Measurements from ENCODE around the gene FAM240A. TPM values are rescaled to one million over a fixed set of nuclear protein-coding genes. Genes with fewer than 3 reads are reported as not detected.

Gene FAM240A
- total RNA-seq, 1 experiment from 2014 or later, result not detected

- BruUV-seq (replicated peaks), result no TSS peak
- Mint-ChIP-seq H3K4me3 (ENCODE audit: low read depth, unreplicated experiment) (no peak overlapping the region), H3K9me3 (ENCODE audit: low read depth, unreplicated experiment) (no peaks in the 10 kb centered on the region), H3K36me3 (ENCODE audit: insufficient read depth, unreplicated experiment) (no peaks in the 10 kb centered on the region), H3K27me3 (ENCODE audit: unreplicated experiment) (peaks cover 13% of the 10 kb centered on the region), H3K4me1 (ENCODE audit: low read depth, unreplicated experiment) (no peaks in the 10 kb centered on the region), H3K27ac (ENCODE audit: unreplicated experiment) (no peak overlapping the region)
- no peak for DNase-seq
- no peak for TF ChIP-seq CTCF (IDR thresholded peaks at IDR 0.05; ENCODE audit: unreplicated experiment)
- CTCF ChIA-PET, result no interaction called here
- intact Hi-C loops (cut with micrococcal nuclease; ENCODE audit: unreplicated experiment), result no loop called here
Measured at GRCh38 chr3:46603446-46604046, 8.8 kb upstream of the FAM240A start.

GRCh38 chr3:46604127-46604526 lies 8.2 kb upstream of the FAM240A start:
- TF ChIP-seq CTCF (IDR thresholded peaks at IDR 0.05; ENCODE audit: unreplicated experiment), result no peak
- BruUV-seq (replicated peaks), result no TSS peak
- intact Hi-C loops (cut with micrococcal nuclease; ENCODE audit: unreplicated experiment), result no loop called here
- no peak for DNase-seq
- CTCF ChIA-PET, result no interaction called here
- H3K4me1 Mint-ChIP-seq (ENCODE audit: low read depth, unreplicated experiment), result no peaks in the 10 kb centered on the region
- no peak overlapping the region for H3K4me3 Mint-ChIP-seq (ENCODE audit: low read depth, unreplicated experiment)
- no peak overlapping the region for H3K27ac Mint-ChIP-seq (ENCODE audit: unreplicated experiment)
- H3K36me3 Mint-ChIP-seq (ENCODE audit: insufficient read depth, unreplicated experiment), result no peaks in the 10 kb centered on the region
- H3K27me3 Mint-ChIP-seq (ENCODE audit: unreplicated experiment), result peaks cover 10% of the 10 kb centered on the region
- no peaks in the 10 kb centered on the region for H3K9me3 Mint-ChIP-seq (ENCODE audit: low read depth, unreplicated experiment)

- H3K27me3 Mint-ChIP-seq (ENCODE audit: unreplicated experiment), result peaks cover 7% of the 10 kb centered on the region
- no TSS peak for BruUV-seq (replicated peaks)
- no peak overlapping the region for H3K27ac Mint-ChIP-seq (ENCODE audit: unreplicated experiment)
- no peak for TF ChIP-seq CTCF (IDR thresholded peaks at IDR 0.05; ENCODE audit: unreplicated experiment)
- H3K4me1 Mint-ChIP-seq (ENCODE audit: low read depth, unreplicated experiment), result no peaks in the 10 kb centered on the region
- DNase-seq, result no peak
- H3K36me3 Mint-ChIP-seq (ENCODE audit: insufficient read depth, unreplicated experiment), result no peaks in the 10 kb centered on the region
- no peak overlapping the region for H3K4me3 Mint-ChIP-seq (ENCODE audit: low read depth, unreplicated experiment)
- intact Hi-C loops (cut with micrococcal nuclease; ENCODE audit: unreplicated experiment), result no loop called here
- H3K9me3 Mint-ChIP-seq (ENCODE audit: low read depth, unreplicated experiment), result no peaks in the 10 kb centered on the region
- CTCF ChIA-PET, result no interaction called here
Measured at GRCh38 chr3:46607603-46608028, 4.7 kb upstream of the FAM240A start.

- no peak for DNase-seq
- BruUV-seq (replicated peaks), result no TSS peak
- CTCF ChIA-PET, result no interaction called here
- no peaks in the 10 kb centered on the region for H3K4me1 Mint-ChIP-seq (ENCODE audit: low read depth, unreplicated experiment)
- H3K36me3 Mint-ChIP-seq (ENCODE audit: insufficient read depth, unreplicated experiment), result no peaks in the 10 kb centered on the region
- no peak overlapping the region for H3K4me3 Mint-ChIP-seq (ENCODE audit: low read depth, unreplicated experiment)
- no peaks in the 10 kb centered on the region for H3K9me3 Mint-ChIP-seq (ENCODE audit: low read depth, unreplicated experiment)
- peaks cover 13% of the 10 kb centered on the region for H3K27me3 Mint-ChIP-seq (ENCODE audit: unreplicated experiment)
- no peak for TF ChIP-seq CTCF (IDR thresholded peaks at IDR 0.05; ENCODE audit: unreplicated experiment)
- intact Hi-C loops (cut with micrococcal nuclease; ENCODE audit: unreplicated experiment), result no loop called here
- no peak overlapping the region for H3K27ac Mint-ChIP-seq (ENCODE audit: unreplicated experiment)
Measured at GRCh38 chr3:46609212-46609721, 3.1 kb upstream of the FAM240A start.

All from Calu3 (cell line).